ENCODE results near the gene SSBP2.

The SSBP2 gene

GRCh38 chr5:81579262-81579924 is 171.5 kb downstream of the SSBP2 start:
- no peak overlapping the region for H3K27ac ChIP-seq (ENCODE audit: insufficient read depth, low read depth, low read length, poor library complexity, severe bottlenecking)

DNA sequence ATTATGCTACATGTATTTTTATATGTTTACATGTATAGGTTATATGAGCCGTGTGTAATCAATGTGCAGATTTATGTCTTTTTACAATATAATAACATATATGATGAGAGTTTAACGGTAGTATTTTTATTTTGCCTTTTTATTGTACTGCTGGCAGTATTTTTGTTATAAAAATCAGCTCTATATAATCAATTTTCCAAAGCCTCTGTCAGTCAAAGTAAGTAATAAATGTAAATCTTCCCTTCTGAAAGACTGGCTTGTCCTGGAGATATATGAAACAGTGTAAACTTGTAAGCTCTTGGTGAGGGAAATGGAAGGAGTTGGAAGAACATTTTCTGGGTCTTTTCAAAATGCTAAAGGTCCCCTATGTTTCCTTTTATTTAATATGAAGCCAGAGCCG is 173.8 kb downstream of the SSBP2 start:
- H3K27ac ChIP-seq (ENCODE audit: insufficient read depth, low read depth, low read length, poor library complexity, severe bottlenecking), result no peak overlapping the region
- WGBS, 2 experiments, result 95 to 100% methylated on average over 1 of the region's 3 CpGs
- H3K9me3 ChIP-seq (ENCODE audit: control insufficient read depth, low read length), result no peaks in the 10 kb centered on the region
- no peak overlapping the region for H3K4me3 ChIP-seq (ENCODE audit: insufficient read depth, low read depth, low read length)
- H3K4me1 ChIP-seq (ENCODE audit: control insufficient read depth, insufficient read depth, low read length), result no peaks in the 10 kb centered on the region
- H3K36me3 ChIP-seq (ENCODE audit: control insufficient read depth, insufficient read depth, low read length), result no peaks in the 10 kb centered on the region
- H3K27me3 ChIP-seq (ENCODE audit: control insufficient read depth, insufficient read depth, low read length, poor library complexity, severe bottlenecking), result no peaks in the 10 kb centered on the region

More at GRCh38 chr5:81579262-81579924, 171.5 kb downstream of the SSBP2 start:
- H3K9me3 ChIP-seq (ENCODE audit: control insufficient read depth, low read length), result no peaks in the 10 kb centered on the region
- H3K4me3 ChIP-seq (ENCODE audit: insufficient read depth, low read depth, low read length), result no peak overlapping the region
- no peaks in the 10 kb centered on the region for H3K36me3 ChIP-seq (ENCODE audit: control insufficient read depth, insufficient read depth, low read length)
- no peaks in the 10 kb centered on the region for H3K27me3 ChIP-seq (ENCODE audit: control insufficient read depth, insufficient read depth, low read length, poor library complexity, severe bottlenecking)
- no peaks in the 10 kb centered on the region for H3K4me1 ChIP-seq (ENCODE audit: control insufficient read depth, insufficient read depth, low read length)
- WGBS, 2 experiments, result 100% methylated on average over 1 of the region's 1 CpG

DNA sequence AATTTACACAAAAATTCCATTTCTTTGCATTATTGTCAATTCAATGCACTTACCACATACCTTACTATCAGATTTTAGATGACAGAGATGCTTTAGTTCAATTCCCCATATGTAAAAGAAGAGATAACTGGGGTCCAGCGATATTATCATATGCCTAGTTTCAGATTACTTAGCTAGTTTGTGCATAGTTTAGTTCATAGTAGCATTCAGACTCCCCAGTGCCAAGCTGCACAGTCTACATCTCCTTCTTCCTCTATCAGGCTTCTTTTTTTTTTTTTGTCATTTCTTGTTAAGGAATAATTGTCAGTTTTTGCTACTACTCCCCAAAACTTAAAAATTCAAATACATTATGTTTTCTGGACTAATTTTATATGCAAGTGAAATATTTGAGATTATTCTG is 175.0 kb downstream of the SSBP2 start:
- WGBS, 2 experiments, result 88% methylated on average over 1 of the region's 1 CpG; no CpG with 5 or more reads in 1 of the 2 experiments
- no peaks in the 10 kb centered on the region for H3K27me3 ChIP-seq (ENCODE audit: control insufficient read depth, insufficient read depth, low read length, poor library complexity, severe bottlenecking)
- no peaks in the 10 kb centered on the region for H3K36me3 ChIP-seq (ENCODE audit: control insufficient read depth, insufficient read depth, low read length)
- no peak overlapping the region for H3K27ac ChIP-seq (ENCODE audit: insufficient read depth, low read depth, low read length, poor library complexity, severe bottlenecking)
- no peaks in the 10 kb centered on the region for H3K4me1 ChIP-seq (ENCODE audit: control insufficient read depth, insufficient read depth, low read length)
- H3K9me3 ChIP-seq (ENCODE audit: control insufficient read depth, low read length), result no peaks in the 10 kb centered on the region
- H3K4me3 ChIP-seq (ENCODE audit: insufficient read depth, low read depth, low read length), result no peak overlapping the region

- Histone ChIP-seq H3K27me3 (ENCODE audit: control insufficient read depth, insufficient read depth, low read length, poor library complexity, severe bottlenecking) (no peaks in the 10 kb centered on the region), H3K27ac (ENCODE audit: insufficient read depth, low read depth, low read length, poor library complexity, severe bottlenecking) (no peak overlapping the region), H3K4me3 (ENCODE audit: insufficient read depth, low read depth, low read length) (no peak overlapping the region), H3K9me3 (ENCODE audit: control insufficient read depth, low read length) (no peaks in the 10 kb centered on the region), H3K4me1 (ENCODE audit: control insufficient read depth, insufficient read depth, low read length) (no peaks in the 10 kb centered on the region), H3K36me3 (ENCODE audit: control insufficient read depth, insufficient read depth, low read length) (peaks cover 5% of the 10 kb centered on the region)
Observed at GRCh38 chr5:81572201-81572600, 178.7 kb downstream of the SSBP2 start.

GRCh38 chr5:81558188-81558587 is 192.7 kb downstream of the SSBP2 start:
- no peaks in the 10 kb centered on the region for H3K36me3 ChIP-seq (ENCODE audit: control insufficient read depth, insufficient read depth, low read length)
- 87 to 100% methylated on average over 1 of the region's 1 CpG for WGBS, 2 experiments
- H3K27me3 ChIP-seq (ENCODE audit: control insufficient read depth, insufficient read depth, low read length, poor library complexity, severe bottlenecking), result no peaks in the 10 kb centered on the region
- no peaks in the 10 kb centered on the region for H3K4me1 ChIP-seq (ENCODE audit: control insufficient read depth, insufficient read depth, low read length)
- no peaks in the 10 kb centered on the region for H3K9me3 ChIP-seq (ENCODE audit: control insufficient read depth, low read length)
- H3K27ac ChIP-seq (ENCODE audit: insufficient read depth, low read depth, low read length, poor library complexity, severe bottlenecking), result no peak overlapping the region
- H3K4me3 ChIP-seq (ENCODE audit: insufficient read depth, low read depth, low read length), result no peak overlapping the region

DNA sequence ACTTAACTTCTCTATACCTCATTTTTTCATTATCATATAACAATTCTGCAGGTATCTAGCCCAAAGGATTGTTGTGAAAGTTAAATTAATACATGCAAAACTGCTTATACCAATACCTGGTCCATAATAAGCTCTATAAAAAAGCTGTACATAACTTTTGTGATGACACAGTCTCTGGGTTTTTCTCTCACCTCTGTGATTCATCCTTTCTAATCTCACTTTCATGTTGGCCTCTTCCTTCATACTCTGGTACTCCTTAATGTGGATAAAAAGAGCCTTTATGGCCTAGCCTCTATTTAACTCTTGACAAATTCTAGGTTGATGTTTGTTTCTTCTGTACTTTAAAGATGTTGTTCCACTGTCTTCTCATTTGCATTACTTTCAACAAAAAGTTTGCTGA is 194.1 kb downstream of the SSBP2 start:
- Histone ChIP-seq H3K36me3 (ENCODE audit: control insufficient read depth, insufficient read depth, low read length) (no peaks in the 10 kb centered on the region), H3K4me1 (ENCODE audit: control insufficient read depth, insufficient read depth, low read length) (no peaks in the 10 kb centered on the region), H3K9me3 (ENCODE audit: control insufficient read depth, low read length) (no peaks in the 10 kb centered on the region), H3K27ac (ENCODE audit: insufficient read depth, low read depth, low read length, poor library complexity, severe bottlenecking) (no peak overlapping the region), H3K27me3 (ENCODE audit: control insufficient read depth, insufficient read depth, low read length, poor library complexity, severe bottlenecking) (no peaks in the 10 kb centered on the region), H3K4me3 (ENCODE audit: insufficient read depth, low read depth, low read length) (no peak overlapping the region)

- H3K27ac ChIP-seq (ENCODE audit: insufficient read depth, low read depth, low read length, poor library complexity, severe bottlenecking), result no peak overlapping the region
- H3K4me3 ChIP-seq (ENCODE audit: insufficient read depth, low read depth, low read length), result no peak overlapping the region
Observed at GRCh38 chr5:81555865-81556264, 195.0 kb downstream of the SSBP2 start.

DNA sequence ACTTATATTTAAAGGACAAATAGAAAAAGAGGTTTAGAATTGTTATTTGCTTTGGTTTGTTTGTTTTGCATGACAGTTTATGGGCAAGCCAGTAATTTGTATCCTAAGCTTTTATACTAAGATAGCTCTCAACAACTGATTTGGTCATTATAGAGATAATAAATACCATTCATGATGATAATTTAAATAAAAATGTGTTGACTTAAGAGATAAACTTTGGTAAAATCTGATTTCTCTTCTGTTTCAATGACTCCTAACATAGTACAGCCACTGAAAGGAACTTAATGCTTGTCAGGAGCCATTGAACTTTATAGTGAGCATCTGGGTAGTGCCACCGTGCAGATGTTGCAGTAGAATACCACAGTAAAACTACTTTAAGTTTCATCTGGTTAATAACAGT is 196.2 kb downstream of the SSBP2 start:
- Histone ChIP-seq H3K4me1 (ENCODE audit: control insufficient read depth, insufficient read depth, low read length) (no peaks in the 10 kb centered on the region), H3K4me3 (ENCODE audit: insufficient read depth, low read depth, low read length) (no peak overlapping the region), H3K36me3 (ENCODE audit: control insufficient read depth, insufficient read depth, low read length) (peaks cover 5% of the 10 kb centered on the region), H3K27ac (ENCODE audit: insufficient read depth, low read depth, low read length, poor library complexity, severe bottlenecking) (no peak overlapping the region), H3K27me3 (ENCODE audit: control insufficient read depth, insufficient read depth, low read length, poor library complexity, severe bottlenecking) (no peaks in the 10 kb centered on the region), H3K9me3 (ENCODE audit: control insufficient read depth, low read length) (no peaks in the 10 kb centered on the region)
- 86 to 100% methylated on average over 1 of the region's 1 CpG for WGBS, 2 experiments

More at GRCh38 chr5:81555865-81556264, 195.0 kb downstream of the SSBP2 start:
- Histone ChIP-seq H3K36me3 (ENCODE audit: control insufficient read depth, insufficient read depth, low read length) (no peaks in the 10 kb centered on the region), H3K4me1 (ENCODE audit: control insufficient read depth, insufficient read depth, low read length) (no peaks in the 10 kb centered on the region), H3K9me3 (ENCODE audit: control insufficient read depth, low read length) (no peaks in the 10 kb centered on the region), H3K27me3 (ENCODE audit: control insufficient read depth, insufficient read depth, low read length, poor library complexity, severe bottlenecking) (no peaks in the 10 kb centered on the region)
- 94 to 95% methylated on average over 2 of the region's 2 CpGs for WGBS, 2 experiments

DNA sequence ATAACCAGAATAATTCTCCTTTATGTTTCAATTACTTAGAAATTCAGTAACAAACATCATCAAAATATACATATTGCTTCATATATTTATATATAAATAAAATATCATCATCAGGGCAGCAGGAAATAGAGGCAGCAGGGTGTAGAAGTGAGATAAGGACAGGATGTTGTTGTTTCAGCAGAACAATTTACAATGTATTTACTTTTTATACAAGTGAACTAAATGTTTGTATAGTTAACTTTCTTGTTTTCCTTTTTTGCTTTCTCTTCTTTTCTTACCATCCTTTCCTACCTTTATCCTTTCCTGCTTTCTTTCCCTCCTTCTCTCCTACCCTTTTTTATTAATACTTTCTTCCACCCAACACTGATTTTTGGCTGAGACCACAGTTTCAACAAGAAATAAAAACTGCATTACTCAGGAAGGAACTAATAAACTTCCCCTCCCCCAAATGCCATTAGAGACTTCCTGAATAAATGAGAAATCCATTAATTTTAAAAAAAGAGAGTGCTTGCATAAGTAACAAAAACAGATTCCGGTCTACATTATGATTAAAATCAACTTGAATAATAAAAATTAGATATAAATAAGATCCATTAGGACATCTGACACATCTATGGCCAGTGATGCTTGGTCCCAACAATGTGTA is 197.2 kb downstream of the SSBP2 start:
- no CpG with 5 or more reads among the region's 1 CpG for WGBS, 2 experiments
- Histone ChIP-seq H3K36me3 (ENCODE audit: control insufficient read depth, insufficient read depth, low read length) (peaks cover 7% of the 10 kb centered on the region), H3K9me3 (ENCODE audit: control insufficient read depth, low read length) (no peaks in the 10 kb centered on the region), H3K27me3 (ENCODE audit: control insufficient read depth, insufficient read depth, low read length, poor library complexity, severe bottlenecking) (no peaks in the 10 kb centered on the region), H3K4me1 (ENCODE audit: control insufficient read depth, insufficient read depth, low read length) (no peaks in the 10 kb centered on the region), H3K4me3 (ENCODE audit: insufficient read depth, low read depth, low read length) (no peak overlapping the region), H3K27ac (ENCODE audit: insufficient read depth, low read depth, low read length, poor library complexity, severe bottlenecking) (no peak overlapping the region)

GRCh38 chr5:81552852-81553566 is 197.9 kb downstream of the SSBP2 start:
- H3K27me3 ChIP-seq (ENCODE audit: control insufficient read depth, insufficient read depth, low read length, poor library complexity, severe bottlenecking), result no peaks in the 10 kb centered on the region
- H3K36me3 ChIP-seq (ENCODE audit: control insufficient read depth, insufficient read depth, low read length), result peaks cover 7% of the 10 kb centered on the region
- H3K4me1 ChIP-seq (ENCODE audit: control insufficient read depth, insufficient read depth, low read length), result no peaks in the 10 kb centered on the region
- WGBS, 2 experiments, result 78 to 100% methylated on average over 1 to 2 of the region's 2 CpGs
- H3K4me3 ChIP-seq (ENCODE audit: insufficient read depth, low read depth, low read length), result no peak overlapping the region
- H3K9me3 ChIP-seq (ENCODE audit: control insufficient read depth, low read length), result no peaks in the 10 kb centered on the region
- H3K27ac ChIP-seq (ENCODE audit: insufficient read depth, low read depth, low read length, poor library complexity, severe bottlenecking), result no peak overlapping the region
